Measurements from ENCODE around the gene SPANXA2.
"Not testable (repeated sequence)": the region's sequence is repeated elsewhere in the genome, so short reads cannot be mapped to it uniquely, and the experiment has no call there.

SPANXA2 gene

GRCh38 chrX:141589408-141589807 lies at the start of gene SPANXA2:
Gene SPANXA2, plus strand, starts transcription at chrX:141589708. Its CDS starts 60 bp downstream, at chrX:141589768.
- DNase-seq: not testable (repeated sequence)

GRCh38 chrX:141542551-141542950 lies 47.0 kb upstream of the SPANXA2 start:
- not testable (repeated sequence) for DNase-seq

GRCh38 chrX:141584638-141585037 lies 4.9 kb upstream of the SPANXA2 start, which contains the start of gene SPANXA1:
Gene SPANXA1, minus strand, starts transcription at chrX:141584738. Its CDS starts 60 bp downstream, at chrX:141584678.
- not testable (repeated sequence) for DNase-seq

GRCh38 chrX:141609111-141609510 lies 19.6 kb downstream of the SPANXA2 start:
- no peak for DNase-seq

- DNase-seq: no peak
Observed at GRCh38 chrX:141619336-141619735, 29.8 kb downstream of the SPANXA2 start.

GRCh38 chrX:141632124-141632523 lies 42.6 kb downstream of the SPANXA2 start:
- no peak for DNase-seq

GRCh38 chrX:141638550-141638949 lies 49.0 kb downstream of the SPANXA2 start:
- DNase-seq: no peak
